GM19043 (cell line): ENCODE data around the gene LDLRAD3.

Experiments
- ATAC-seq: cut with Tn5 transposase; IDR thresholded peaks from one replicate; pipeline ENCODE4 v1.9.1; 2021; ENCODE audit warnings: low read depth; ENCODE audit not compliant: unreplicated experiment

LDLRAD3 gene

GRCh38 chr11:36013950-36014897 is 70.4 kb downstream of the LDLRAD3 start:
- no peak for ATAC-seq

GRCh38 chr11:36014898-36015665 is 71.2 kb downstream of the LDLRAD3 start:
- ATAC-seq: no peak

GRCh38 chr11:36015799-36016198 is 71.9 kb downstream of the LDLRAD3 start:
- ATAC-seq: no peak

GRCh38 chr11:36016263-36016662 is 72.4 kb downstream of the LDLRAD3 start:
- no peak for ATAC-seq

- no peak for ATAC-seq
Observed at GRCh38 chr11:36016709-36017108, 72.8 kb downstream of the LDLRAD3 start.

GRCh38 chr11:36019005-36019596 is 75.2 kb downstream of the LDLRAD3 start:
- no peak for ATAC-seq

- no peak for ATAC-seq
Observed at GRCh38 chr11:36019722-36020121, 75.9 kb downstream of the LDLRAD3 start.

GRCh38 chr11:36022882-36023281 is 79.0 kb downstream of the LDLRAD3 start:
- no peak for ATAC-seq

GRCh38 chr11:36023922-36024321 is 80.1 kb downstream of the LDLRAD3 start:
- ATAC-seq: no peak

- no peak for ATAC-seq
Observed at GRCh38 chr11:36024716-36025115, 80.9 kb downstream of the LDLRAD3 start.

GRCh38 chr11:36026315-36026968 is 82.6 kb downstream of the LDLRAD3 start:
- no peak for ATAC-seq

GRCh38 chr11:36027731-36028130 is 83.9 kb downstream of the LDLRAD3 start:
- ATAC-seq: no peak

- no peak for ATAC-seq
Observed at GRCh38 chr11:36029616-36030015, 85.8 kb downstream of the LDLRAD3 start.

GRCh38 chr11:36030731-36031281 is 86.9 kb downstream of the LDLRAD3 start:
- ATAC-seq: no peak

- ATAC-seq: no peak
Observed at GRCh38 chr11:36033082-36033751, 89.4 kb downstream of the LDLRAD3 start.

GRCh38 chr11:36033936-36034335 is 90.1 kb downstream of the LDLRAD3 start:
- no peak for ATAC-seq

- no peak for ATAC-seq
Observed at GRCh38 chr11:36034551-36035331, 90.9 kb downstream of the LDLRAD3 start.

GRCh38 chr11:36035454-36035853 is 91.6 kb downstream of the LDLRAD3 start:
- no peak for ATAC-seq

GRCh38 chr11:36035999-36036398 is 92.1 kb downstream of the LDLRAD3 start:
- no peak for ATAC-seq
